ENCODE measurements around the gene PAQR6. TPM values are rescaled to one million over a fixed set of nuclear protein-coding genes. Genes with fewer than 3 reads are reported as not detected.

The PAQR6 gene
- total RNA-seq, 3 donors from 2014 or later (not counting 1 experiment from before 2014, with no cell fraction given) = 2.6 to 5.5 (median 3.5) TPM

DNA sequence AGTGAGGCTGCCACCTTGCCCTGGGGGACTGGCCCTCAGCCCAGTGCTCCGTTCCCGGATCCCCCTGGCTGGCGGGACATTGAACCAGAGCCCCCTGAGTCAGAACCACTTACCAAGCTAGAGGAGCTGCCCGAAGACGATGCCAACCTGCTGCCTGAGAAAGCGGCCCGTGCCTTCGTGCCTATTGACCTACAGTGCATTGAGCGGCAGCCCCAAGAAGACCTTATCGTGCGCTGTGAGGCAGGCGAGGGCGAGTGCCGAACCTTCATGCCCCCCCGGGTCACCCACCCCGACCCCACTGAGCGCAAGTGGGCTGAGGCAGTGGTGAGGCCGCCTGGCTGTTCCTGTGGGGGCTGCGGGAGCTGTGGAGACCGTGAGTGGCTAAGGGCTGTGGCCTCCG is 37.6 kb upstream of the PAQR6 start:
- intact Hi-C loops (cut with micrococcal nuclease) = no loop called here
- H3K4me3 ChIP-seq (ENCODE audit: low read length) = no peak overlapping the region
- no peak overlapping the region for H3K27ac ChIP-seq (ENCODE audit: low read length)
- DNase-seq (no peak), ATAC-seq (no peak)
- WGBS (ENCODE audit: insufficient coverage) = 96% methylated on average over 21 of the region's 21 CpGs
- TF ChIP-seq, protein P1, sequence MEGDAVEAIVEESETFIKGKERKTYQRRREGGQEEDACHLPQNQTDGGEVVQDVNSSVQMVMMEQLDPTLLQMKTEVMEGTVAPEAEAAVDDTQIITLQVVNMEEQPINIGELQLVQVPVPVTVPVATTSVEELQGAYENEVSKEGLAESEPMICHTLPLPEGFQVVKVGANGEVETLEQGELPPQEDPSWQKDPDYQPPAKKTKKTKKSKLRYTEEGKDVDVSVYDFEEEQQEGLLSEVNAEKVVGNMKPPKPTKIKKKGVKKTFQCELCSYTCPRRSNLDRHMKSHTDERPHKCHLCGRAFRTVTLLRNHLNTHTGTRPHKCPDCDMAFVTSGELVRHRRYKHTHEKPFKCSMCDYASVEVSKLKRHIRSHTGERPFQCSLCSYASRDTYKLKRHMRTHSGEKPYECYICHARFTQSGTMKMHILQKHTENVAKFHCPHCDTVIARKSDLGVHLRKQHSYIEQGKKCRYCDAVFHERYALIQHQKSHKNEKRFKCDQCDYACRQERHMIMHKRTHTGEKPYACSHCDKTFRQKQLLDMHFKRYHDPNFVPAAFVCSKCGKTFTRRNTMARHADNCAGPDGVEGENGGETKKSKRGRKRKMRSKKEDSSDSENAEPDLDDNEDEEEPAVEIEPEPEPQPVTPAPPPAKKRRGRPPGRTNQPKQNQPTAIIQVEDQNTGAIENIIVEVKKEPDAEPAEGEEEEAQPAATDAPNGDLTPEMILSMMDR (IDR thresholded peaks at IDR 0.05) = no peak
- no peaks in the 10 kb centered on the region for H3K27me3 ChIP-seq (ENCODE audit: control insufficient read depth, insufficient read depth, low read length)
- H3K4me1 ChIP-seq (ENCODE audit: control insufficient read depth, insufficient read depth, low read length) = peaks cover 25% of the 10 kb centered on the region
- H3K36me3 ChIP-seq (ENCODE audit: control insufficient read depth, insufficient read depth, low read length) = peaks cover 2% of the 10 kb centered on the region
- Mint-ChIP-seq H3K36me3 (no peaks in the 10 kb centered on the region), H3K9me3 (no peaks in the 10 kb centered on the region), H3K4me3 (no peak overlapping the region), H3K27me3 (ENCODE audit: low read depth in 2 of 2) (no peaks in the 10 kb centered on the region), H3K4me1 (peaks cover 34 to 41% of the 10 kb centered on the region in 2 donors), H3K27ac (no peak overlapping the region)
- no peaks in the 10 kb centered on the region for H3K9me3 ChIP-seq (ENCODE audit: control insufficient read depth, insufficient read depth, low read length)

DNA sequence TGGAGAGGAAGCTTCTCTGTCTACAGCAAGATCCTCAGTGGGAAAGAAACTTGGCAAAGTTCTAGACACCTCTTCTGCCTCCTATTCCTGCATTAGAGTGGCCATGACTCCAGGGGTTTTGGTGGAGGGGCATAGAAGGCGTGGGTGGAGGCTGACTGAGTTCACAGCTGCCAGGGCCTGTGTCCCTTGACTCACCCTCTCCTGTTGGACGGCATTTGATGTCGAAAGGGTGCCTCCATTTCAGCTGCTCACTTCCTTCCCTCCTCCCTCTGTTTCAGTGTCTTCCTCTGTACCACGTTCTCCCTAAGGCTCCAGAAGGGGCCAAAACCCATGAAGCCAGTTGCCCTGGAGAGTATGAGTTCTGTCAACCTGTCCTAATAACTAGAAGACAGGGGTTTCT is 36.9 kb upstream of the PAQR6 start:
- DNase-seq = no peak
- Histone ChIP-seq H3K9me3 (ENCODE audit: control insufficient read depth, insufficient read depth, low read length) (no peaks in the 10 kb centered on the region), H3K27me3 (ENCODE audit: control insufficient read depth, insufficient read depth, low read length) (no peaks in the 10 kb centered on the region), H3K4me3 (ENCODE audit: low read length) (no peak overlapping the region), H3K27ac (ENCODE audit: low read length) (no peak overlapping the region), H3K4me1 (ENCODE audit: control insufficient read depth, insufficient read depth, low read length) (peaks cover 25% of the 10 kb centered on the region), H3K36me3 (ENCODE audit: control insufficient read depth, insufficient read depth, low read length) (peaks cover 2% of the 10 kb centered on the region)
- intact Hi-C loops (cut with micrococcal nuclease) = loop anchor here (5.0 kb wide), 1 partner anchor 443 kb away; the partner anchor contains the start of genes ISG20L2 and METTL25B
- Mint-ChIP-seq H3K27ac (no peak overlapping the region), H3K4me3 (peak overlapping the region; percentile 13), H3K27me3 (ENCODE audit: low read depth in 2 of 2) (no peaks in the 10 kb centered on the region), H3K4me1 (peaks cover 34 to 43% of the 10 kb centered on the region in 2 donors), H3K36me3 (no peaks in the 10 kb centered on the region), H3K9me3 (no peaks in the 10 kb centered on the region)
- ATAC-seq = no peak
- 85% methylated on average over 4 of the region's 4 CpGs for WGBS (ENCODE audit: insufficient coverage)
- TF ChIP-seq, protein P1 (IDR thresholded peaks at IDR 0.05) = no peak

DNA sequence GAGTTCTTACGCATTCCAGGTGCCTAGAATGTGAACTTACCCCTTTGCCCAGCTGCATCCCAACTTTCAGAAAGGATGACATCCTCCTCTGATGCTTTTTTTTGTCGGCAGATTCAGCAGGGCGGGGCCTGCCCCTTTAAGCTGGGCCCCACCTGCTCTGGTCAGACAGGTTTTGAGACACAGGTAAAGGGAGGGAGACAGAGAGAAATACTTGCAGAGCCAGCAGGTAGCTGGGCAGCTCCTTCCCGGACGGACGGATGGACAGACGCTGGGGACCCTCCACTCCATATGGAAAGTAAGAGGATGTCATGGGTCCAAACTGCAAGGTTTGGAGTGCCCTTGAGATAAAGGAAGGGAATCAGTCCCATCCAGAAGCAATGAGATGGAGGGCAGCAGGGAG is 36.3 kb upstream of the PAQR6 start, which contains the start of gene TMEM79:
Gene TMEM79 (plus strand): TSS at position 214 of the 400 bp plus-strand sequence. CDS start 902 bp downstream, outside the sequence.
- intact Hi-C loops (cut with micrococcal nuclease) = loop anchor here (5.0 kb wide), 1 partner anchor 443 kb away; the partner anchor contains the start of genes ISG20L2 and METTL25B
- WGBS (ENCODE audit: insufficient coverage) = 98% methylated on average over 7 of the region's 7 CpGs

More for the DNA sequence above, 36.3 kb upstream of the PAQR6 start, which contains the start of gene TMEM79:
- no peak for DNase-seq
- TF ChIP-seq, protein P1 (IDR thresholded peaks at IDR 0.05) = no peak
- Mint-ChIP-seq H3K4me1 (peaks cover 34 to 43% of the 10 kb centered on the region in 2 donors), H3K27ac (peak within 1 kb of the TSS; percentile 95 to 97), H3K27me3 (ENCODE audit: low read depth in 2 of 2) (no peaks in the 10 kb centered on the region), H3K4me3 (peak within 1 kb of the TSS; percentile 98), H3K36me3 (no peaks in the 10 kb centered on the region), H3K9me3 (no peaks in the 10 kb centered on the region)
- Histone ChIP-seq H3K4me3 (ENCODE audit: low read length) (peak within 1 kb of the TSS; percentile 56), H3K9me3 (ENCODE audit: control insufficient read depth, insufficient read depth, low read length) (no peaks in the 10 kb centered on the region), H3K27me3 (ENCODE audit: control insufficient read depth, insufficient read depth, low read length) (no peaks in the 10 kb centered on the region), H3K27ac (ENCODE audit: low read length) (peak within 1 kb of the TSS; percentile 29), H3K36me3 (ENCODE audit: control insufficient read depth, insufficient read depth, low read length) (peaks cover 2% of the 10 kb centered on the region), H3K4me1 (ENCODE audit: control insufficient read depth, insufficient read depth, low read length) (peaks cover 25% of the 10 kb centered on the region)
- ATAC-seq = no peak
